ENCODE results near the gene ITGA11.

- TF ChIP-seq CTCF (IDR thresholded peaks at IDR 0.05; ENCODE audit: low read length), result no peak
- TF ChIP-seq EZH2 (IDR thresholded peaks at IDR 0.05; ENCODE audit: borderline replicate concordance, low read length), result no peak
Observed at GRCh38 chr15:68464448-68465090, 32.6 kb upstream of the ITGA11 start.

Measured in OCI-LY1 (cell line).